SK-N-DZ (cell line): Measurements from ENCODE around the gene FAM20B.

Experiments
- DNase-seq: peaks from one replicate; pipeline ENCODE4 v3.0.0-alpha.2; 2015; ENCODE audit warnings: low spot score

The FAM20B gene

GRCh38 chr1:179091691-179092165 lies 66.0 kb downstream of the FAM20B start:
- DNase-seq, result no peak

DNA sequence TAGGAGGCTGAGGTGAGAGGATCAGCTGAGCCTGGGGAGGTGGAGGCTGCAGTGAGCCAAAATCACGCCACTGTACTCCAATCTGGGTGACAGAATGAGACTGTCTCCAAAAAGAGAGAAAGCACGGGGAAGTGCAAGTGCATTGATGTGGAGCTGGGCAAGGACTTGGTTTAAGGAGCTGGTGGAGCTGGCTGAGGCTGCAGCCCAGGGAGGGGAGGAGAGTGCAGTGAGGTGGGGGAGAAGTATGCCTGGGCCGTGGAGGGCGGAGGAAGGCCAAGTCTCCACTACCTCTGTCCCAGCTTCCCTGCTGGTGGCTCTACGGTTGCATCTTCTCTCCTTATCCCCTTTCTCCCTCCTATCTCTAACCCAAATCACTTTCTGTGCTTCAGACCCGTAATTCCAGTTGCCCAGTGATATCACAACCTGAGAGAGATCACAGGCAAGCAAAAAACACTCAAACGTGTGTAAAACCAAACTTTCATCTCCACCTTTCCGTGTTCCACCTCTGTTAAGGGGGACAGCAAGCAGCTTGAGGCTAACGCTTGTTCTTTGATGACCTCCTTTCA lies 67.3 kb downstream of the FAM20B start:
- no peak for DNase-seq

- DNase-seq, result no peak
Observed at GRCh38 chr1:179094818-179095217, 69.1 kb downstream of the FAM20B start.

DNA sequence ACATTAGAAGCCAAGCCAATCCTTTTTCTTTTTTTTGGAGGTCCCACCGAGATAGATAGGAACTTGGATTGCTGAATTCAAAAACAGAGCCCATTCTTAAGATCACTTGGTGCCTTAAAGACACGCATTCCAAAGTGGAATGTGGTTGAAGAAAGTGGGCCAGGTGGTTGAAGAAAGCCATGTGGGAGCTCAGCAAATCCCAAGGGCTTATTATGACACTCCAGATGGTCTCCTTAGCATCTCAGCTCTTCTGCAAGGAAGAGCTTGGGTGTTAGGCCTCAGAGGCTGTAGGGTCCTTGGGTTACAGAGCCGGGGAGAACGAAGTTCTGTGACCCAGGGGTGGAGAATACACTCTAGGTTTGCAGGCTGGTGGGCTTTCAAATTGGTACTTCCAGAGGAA lies 69.7 kb downstream of the FAM20B start:
- no peak for DNase-seq

- no peak for DNase-seq
Observed at GRCh38 chr1:179095924-179096323, 70.2 kb downstream of the FAM20B start.

DNA sequence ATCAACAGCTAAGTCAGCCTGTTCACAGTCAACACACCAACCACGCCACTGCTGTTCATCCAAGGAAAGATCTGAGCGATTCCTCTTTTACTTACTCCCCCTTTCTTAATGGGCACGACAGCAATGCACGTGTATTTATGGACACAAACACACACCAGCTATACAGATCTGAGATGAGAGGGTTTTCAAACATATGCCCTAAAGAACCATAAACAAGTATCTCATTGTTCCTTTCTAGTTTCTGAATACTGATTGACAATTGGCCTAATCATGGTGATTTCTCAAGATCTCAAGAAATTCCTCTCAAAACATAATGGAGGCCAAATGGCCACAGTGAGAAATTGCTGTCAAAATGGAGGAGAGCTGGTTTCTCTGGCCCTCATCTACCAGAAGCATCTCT lies 74.2 kb downstream of the FAM20B start:
- DNase-seq, result no peak

- no peak for DNase-seq
Observed at GRCh38 chr1:179101566-179101965, 75.9 kb downstream of the FAM20B start.

GRCh38 chr1:179103999-179104398 lies 78.3 kb downstream of the FAM20B start:
- no peak for DNase-seq

DNA sequence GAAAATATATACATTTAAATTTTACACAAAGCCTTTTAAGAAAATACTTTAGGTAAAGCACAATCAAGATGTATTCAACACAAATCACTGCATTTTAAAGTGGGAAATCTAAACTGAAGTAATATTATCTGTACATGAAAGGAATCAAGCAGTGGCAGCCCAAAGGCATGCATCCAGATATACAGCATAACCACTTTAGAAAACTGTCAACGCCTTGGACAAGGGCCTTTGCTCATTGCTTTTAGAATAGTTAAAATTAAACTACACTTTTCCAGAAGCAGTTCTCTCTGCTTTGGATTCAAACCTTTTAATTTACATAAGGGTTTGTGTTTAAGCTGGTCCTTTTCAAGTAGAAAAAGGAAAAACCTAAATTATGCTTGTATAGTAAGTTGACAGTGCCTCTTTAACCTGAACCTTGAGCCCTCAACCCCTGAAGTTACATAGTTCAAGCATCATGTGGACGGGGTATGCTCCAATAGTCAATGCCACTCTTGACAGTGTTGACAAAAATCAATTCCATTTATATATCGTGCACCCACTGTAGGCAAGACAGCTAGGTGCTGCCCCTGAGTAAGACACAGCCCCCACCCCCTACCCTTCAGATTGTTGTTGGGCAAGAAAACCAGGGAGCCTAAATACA lies 79.0 kb downstream of the FAM20B start:
- no peak for DNase-seq

- no peak for DNase-seq
Observed at GRCh38 chr1:179105393-179105792, 79.7 kb downstream of the FAM20B start.

DNA sequence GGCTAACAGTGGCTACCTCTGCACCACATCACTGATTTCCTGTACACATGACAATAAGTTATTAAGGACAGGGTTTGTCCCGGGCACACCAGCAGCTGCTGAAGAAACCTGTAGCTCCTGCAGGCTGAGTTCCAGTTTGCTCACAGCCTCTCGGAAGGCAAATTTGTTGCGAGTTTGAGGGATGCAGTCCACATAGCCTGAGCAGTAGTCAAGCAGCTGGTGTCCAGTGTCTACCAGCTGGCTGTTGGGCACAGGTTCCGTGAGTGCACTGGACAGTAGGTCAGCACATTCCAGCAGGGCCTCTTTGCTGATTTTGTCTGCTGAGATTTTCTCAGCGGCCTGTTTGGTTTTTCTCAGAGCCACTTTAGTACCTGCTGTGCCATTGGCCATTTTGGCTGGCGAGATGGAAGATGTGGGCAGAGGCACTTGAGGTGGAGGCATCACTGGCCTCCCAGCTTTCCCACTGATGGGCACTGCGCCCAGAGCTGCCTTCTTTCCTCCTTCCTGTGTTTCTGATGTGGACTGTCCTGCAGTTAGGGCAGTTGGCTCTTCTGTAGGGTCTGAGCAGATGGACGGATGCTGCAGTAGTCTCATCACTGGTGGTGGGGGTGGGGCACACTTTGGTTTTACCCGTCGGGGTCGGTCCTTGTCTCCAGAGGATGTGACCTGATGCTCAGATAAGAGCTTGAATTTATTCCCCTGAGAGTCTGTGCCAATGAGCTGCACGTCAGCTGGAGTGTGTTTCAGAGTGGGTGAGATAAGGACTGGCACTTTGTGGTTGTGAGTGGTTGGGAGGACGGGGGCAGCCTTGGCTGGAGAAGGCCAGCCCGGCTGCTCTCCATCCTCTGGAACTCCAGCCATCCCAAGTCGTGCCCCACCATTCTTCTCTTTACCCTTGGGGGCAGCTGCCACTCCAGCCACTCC lies 82.3 kb downstream of the FAM20B start:
- DNase-seq, result no peak

- no peak for DNase-seq
Observed at GRCh38 chr1:179108644-179109043, 83.0 kb downstream of the FAM20B start.

DNA sequence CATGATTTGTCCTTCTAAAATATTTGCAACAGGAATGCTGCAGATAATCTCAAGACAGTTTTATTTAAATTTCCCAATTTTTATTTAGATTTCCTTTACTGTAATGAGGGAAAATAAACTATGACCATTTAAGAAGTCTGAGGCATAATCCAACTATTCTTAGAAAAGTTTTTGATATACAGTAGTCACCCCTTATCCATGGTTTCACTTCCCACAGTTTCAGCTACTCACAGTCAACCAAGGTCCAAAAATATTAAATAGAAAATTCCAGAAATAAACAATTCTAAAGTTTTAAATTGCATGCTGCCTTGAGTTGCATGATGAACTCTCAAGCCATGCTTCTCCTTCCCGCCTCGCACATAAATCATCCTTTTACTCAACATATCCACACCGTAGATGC lies 89.5 kb downstream of the FAM20B start:
- DNase-seq, result no peak

DNA sequence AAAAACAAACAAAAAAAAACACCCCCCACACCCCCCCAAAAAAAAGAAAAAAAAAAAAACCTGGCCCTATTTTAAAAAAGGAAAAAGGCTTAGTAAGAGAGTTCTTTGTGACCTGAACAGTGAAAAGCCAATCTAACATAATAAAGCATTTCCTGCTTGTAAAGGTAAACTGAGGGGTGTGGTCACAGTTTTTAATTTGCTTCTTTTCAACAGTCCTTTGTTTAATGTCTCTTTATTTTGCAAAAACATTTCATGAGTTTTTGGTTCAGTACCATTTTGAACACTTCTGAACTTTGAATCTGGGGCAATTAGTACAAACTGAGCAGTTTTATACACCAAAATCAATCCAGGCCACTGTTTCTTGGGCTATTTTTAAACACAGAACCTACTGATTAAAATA lies 93.8 kb downstream of the FAM20B start:
- no peak for DNase-seq

DNA sequence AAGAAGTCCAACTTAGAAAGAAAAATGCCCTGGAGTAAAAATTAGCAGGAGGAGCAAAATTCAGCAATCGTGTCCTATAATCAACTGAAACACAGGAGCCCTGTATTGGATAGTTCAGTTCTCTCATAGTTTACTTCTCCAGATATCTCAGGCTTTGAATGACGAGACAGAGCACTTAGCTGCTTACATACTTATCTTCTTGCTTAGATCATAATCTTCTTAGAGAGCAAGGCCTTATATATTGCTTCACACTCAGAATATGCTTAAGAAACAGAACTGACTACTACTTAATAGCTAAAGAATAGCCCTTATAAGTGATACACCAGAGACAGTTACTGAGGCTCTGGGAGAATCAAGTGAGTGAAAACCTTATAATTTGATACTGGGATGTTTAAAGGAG lies 95.0 kb downstream of the FAM20B start:
- DNase-seq, result no peak

- DNase-seq, result no peak
Observed at GRCh38 chr1:179121159-179121938, 95.7 kb downstream of the FAM20B start.

DNA sequence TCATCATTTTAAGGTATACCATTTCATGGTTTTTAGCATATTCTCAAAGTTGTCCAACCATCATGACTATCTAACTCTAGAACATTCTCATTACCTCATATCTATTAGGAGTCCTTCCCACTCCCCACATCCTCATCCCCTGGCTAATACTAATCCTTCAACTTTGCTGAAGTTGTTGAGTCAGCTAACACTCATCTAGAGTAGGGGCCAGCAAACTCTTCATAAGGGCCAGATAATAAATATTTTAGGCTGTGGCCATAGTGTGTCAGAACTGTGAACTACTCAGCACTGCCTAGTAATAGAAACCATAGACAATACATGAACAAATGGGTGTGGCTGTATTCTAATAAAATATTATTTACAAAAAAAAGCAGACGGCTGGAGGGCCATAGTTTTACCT lies 99.2 kb downstream of the FAM20B start:
- DNase-seq, result no peak
